Activated CD4-positive, alpha-beta T cell treated with anti-CD3 and anti-CD28 coated beads for 36 hours (primary cell): ENCODE results near the gene RAVER2. TPM values are rescaled to one million over a fixed set of nuclear protein-coding genes. Genes with fewer than 3 reads are reported as not detected.
A peak's percentile ranks its signal among the peaks of the same experiment; 100 is the strongest.
"Not testable (repeated sequence)": the region's sequence is repeated elsewhere in the genome, so short reads cannot be mapped to it uniquely, and the experiment has no call there.

Experiments
- ATAC-seq: fragments of 200-7000 bp; cut with Tn5 transposase; one replicate; pipeline ENCODE4 v1.10.0; 2021; ENCODE audit warnings: mild to moderate bottlenecking, moderate library complexity
- CTCF ChIA-PET: fragments of 350-600 bp; sonication (Branson Sonifier 250); formaldehyde crosslinking; loops from one replicate; lab custom pipeline; 2021; ENCODE audit warnings: antibody characterized with exemption; lab: Charles Lee
- POLR2A ChIA-PET: fragments of 350-600 bp; sonication (Branson Sonifier 250); formaldehyde crosslinking; loops from one replicate; lab custom pipeline; 2021; ENCODE audit warnings: antibody characterized with exemption, inconsistent platforms; lab: Charles Lee
- DNase-seq: peaks from one replicate; pipeline ENCODE4 v3.0.0-alpha.2; 2020
- H3K27ac Mint-ChIP-seq: one replicate; pipeline ENCODE4 v1.8.0; 2021; ENCODE audit warnings: mixed read lengths
- H3K27me3 Mint-ChIP-seq: one replicate; pipeline ENCODE4 v1.8.0; 2021; ENCODE audit warnings: mixed read lengths
- H3K36me3 Mint-ChIP-seq: one replicate; pipeline ENCODE4 v1.8.0; 2021; ENCODE audit warnings: low read depth, mixed read lengths
- H3K4me1 Mint-ChIP-seq: one replicate; pipeline ENCODE4 v1.8.0; 2021; ENCODE audit warnings: mixed read lengths
- H3K4me3 Mint-ChIP-seq: one replicate; pipeline ENCODE4 v1.8.0; 2021; ENCODE audit warnings: mild to moderate bottlenecking, moderate library complexity, mixed read lengths
- H3K9me3 Mint-ChIP-seq: one replicate; pipeline ENCODE4 v1.8.0; 2021; ENCODE audit warnings: low read depth, mixed read lengths
- intact Hi-C, 2 experiments: fragments of 100-400 bp; cut with DNase I in 1 of 2; cut with micrococcal nuclease in 1 of 2; formaldehyde crosslinking; loops; one replicate each; pipeline versions ENCODE4 v1.14.2 to v1.15.1; 2022 to 2024; cut with DNase I, micrococcal nuclease
- total RNA-seq, 2 experiments: library from RNA; stranded (reverse); gene quantifications; one replicate each; pipeline ENCODE4 v1.2.3, GENCODE V29; 2021

Gene RAVER2
- total RNA-seq, 2 experiments from 2014 or later, result 3.2 to 3.6 TPM

- H3K27me3 Mint-ChIP-seq, result peaks cover 20% of the 10 kb centered on the region
- intact Hi-C loops, result no loop called here
- H3K9me3 Mint-ChIP-seq, result peaks cover 2% of the 10 kb centered on the region
- no peak for DNase-seq
- no peak for ATAC-seq
- no peak overlapping the region for H3K27ac Mint-ChIP-seq
- H3K4me3 Mint-ChIP-seq, result no peak overlapping the region
- CTCF ChIA-PET, result no interaction called here
- POLR2A ChIA-PET, result no interaction called here
- H3K36me3 Mint-ChIP-seq, result no peaks in the 10 kb centered on the region
- H3K4me1 Mint-ChIP-seq, result no peaks in the 10 kb centered on the region
Measured at GRCh38 chr1:64721576-64722145, 23.2 kb upstream of the RAVER2 start.

- Mint-ChIP-seq H3K4me3 (no peak overlapping the region), H3K4me1 (no peaks in the 10 kb centered on the region), H3K36me3 (no peaks in the 10 kb centered on the region), H3K27me3 (peaks cover 8% of the 10 kb centered on the region), H3K9me3 (no peaks in the 10 kb centered on the region), H3K27ac (no peak overlapping the region)
- ChIA-PET CTCF (no interaction called here), POLR2A (interaction anchor here (0.6 kb wide), 1 partner anchor 1286 kb away, joined by 7 read pairs; no protein-coding TSS in a partner anchor)
- no peak for ATAC-seq
- intact Hi-C loops, result no loop called here
- no peak for DNase-seq
Measured at GRCh38 chr1:64727861-64728260, 17.0 kb upstream of the RAVER2 start.

GRCh38 chr1:64733581-64734286, 11.1 kb upstream of the RAVER2 start:
- POLR2A ChIA-PET, result no interaction called here

GRCh38 chr1:64734287-64734652, 10.6 kb upstream of the RAVER2 start:
- intact Hi-C loops, result no loop called here
- Mint-ChIP-seq H3K27ac (no peak overlapping the region), H3K36me3 (no peaks in the 10 kb centered on the region), H3K4me1 (no peaks in the 10 kb centered on the region), H3K9me3 (no peaks in the 10 kb centered on the region), H3K27me3 (peaks cover 2% of the 10 kb centered on the region), H3K4me3 (no peak overlapping the region)
- ChIA-PET POLR2A (no interaction called here), CTCF (interaction anchor here (0.7 kb wide), 1 partner anchor 19 kb away, joined by 3 read pairs; no protein-coding TSS in a partner anchor)
- ATAC-seq (no peak), DNase-seq (no peak)

More at GRCh38 chr1:64733581-64734286, 11.1 kb upstream of the RAVER2 start:
- Mint-ChIP-seq H3K27ac (no peak overlapping the region), H3K27me3 (peaks cover under 1% of the 10 kb centered on the region), H3K4me1 (no peaks in the 10 kb centered on the region), H3K9me3 (no peaks in the 10 kb centered on the region), H3K36me3 (no peaks in the 10 kb centered on the region), H3K4me3 (no peak overlapping the region)
- DNase-seq (no peak), ATAC-seq (no peak)
- intact Hi-C loops, result no loop called here
- CTCF ChIA-PET, result no interaction called here

- ATAC-seq, H3K4me3 Mint-ChIP-seq, H3K27me3 Mint-ChIP-seq, H3K36me3 Mint-ChIP-seq, CTCF ChIA-PET, DNase-seq, H3K27ac Mint-ChIP-seq, POLR2A ChIA-PET, H3K9me3 Mint-ChIP-seq: not testable (repeated sequence)
- intact Hi-C loops, result loop anchor here in 1 of 2 experiments (10.0 kb wide), 2 partner anchors 224 to 324 kb away; partner anchors contain the start of gene JAK1
- H3K4me1 Mint-ChIP-seq, result peaks cover 12% of the 10 kb centered on the region
Measured at GRCh38 chr1:64740687-64741086, 4.2 kb upstream of the RAVER2 start.

- DNase-seq, result peak; percentile 10
- peak overlapping the region; percentile 57 for H3K27ac Mint-ChIP-seq
- POLR2A ChIA-PET, result no interaction called here
Measured at GRCh38 chr1:64743954-64744491, 852 bp upstream of the RAVER2 start.

GRCh38 chr1:64745181-64745985, 508 bp downstream of the RAVER2 start:
- H3K9me3 Mint-ChIP-seq, result no peaks in the 10 kb centered on the region
- ChIA-PET CTCF (interaction anchor here (0.8 kb wide), 1 partner anchor 255 kb away, joined by 3 read pairs; no protein-coding TSS in a partner anchor), POLR2A (no interaction called here)
- H3K4me1 Mint-ChIP-seq, result peaks cover 17% of the 10 kb centered on the region
- intact Hi-C loops, result loop anchor here (1.0 to 10.0 kb wide), 4 partner anchors 59 to 319 kb away; partner anchors contain the start of genes CACHD1 (in 1 of the 2) and JAK1 (in 1 of the 2)
- ATAC-seq, result peak; percentile 44
- no peaks in the 10 kb centered on the region for H3K36me3 Mint-ChIP-seq
- H3K4me3 Mint-ChIP-seq, result peak overlapping the region; percentile 76
- H3K27me3 Mint-ChIP-seq, result peaks cover 5% of the 10 kb centered on the region
- peak; percentile 31 for DNase-seq
- H3K27ac Mint-ChIP-seq, result peak overlapping the region; percentile 70

More at GRCh38 chr1:64743954-64744491, 852 bp upstream of the RAVER2 start:
- Mint-ChIP-seq H3K4me1 (peaks cover 17% of the 10 kb centered on the region), H3K36me3 (no peaks in the 10 kb centered on the region), H3K27me3 (peaks cover 7% of the 10 kb centered on the region), H3K4me3 (peak overlapping the region; percentile 68), H3K9me3 (no peaks in the 10 kb centered on the region)
- CTCF ChIA-PET, result interaction anchor here (0.6 to 0.7 kb wide), 2 partner anchors 618 to 715 kb away, joined by 3 read pairs; no protein-coding TSS in a partner anchor
- intact Hi-C loops, result loop anchor here (1.0 to 10.0 kb wide), 6 partner anchors 57 to 403 kb away; partner anchors contain the start of gene JAK1 (in 1 of the 2)
- ATAC-seq, result peak; percentile 1

- Mint-ChIP-seq H3K4me3 (peak overlapping the region; percentile 76), H3K4me1 (peaks cover 17% of the 10 kb centered on the region), H3K27me3 (peaks cover 5% of the 10 kb centered on the region), H3K36me3 (no peaks in the 10 kb centered on the region), H3K9me3 (no peaks in the 10 kb centered on the region), H3K27ac (no peak overlapping the region)
- ATAC-seq (no peak), DNase-seq (no peak)
- intact Hi-C loops, result loop anchor here (1.0 to 10.0 kb wide), 4 partner anchors 59 to 319 kb away; partner anchors contain the start of genes CACHD1 (in 1 of the 2) and JAK1 (in 1 of the 2)
- POLR2A ChIA-PET, result no interaction called here
- CTCF ChIA-PET, result interaction anchor here (0.7 to 1.0 kb wide), 5 partner anchors 44 to 477 kb away, joined by 3 to 5 read pairs (median 3); no protein-coding TSS in a partner anchor
Measured at GRCh38 chr1:64745986-64746940, 1.4 kb downstream of the RAVER2 start.

GRCh38 chr1:64748222-64748621, 3.3 kb downstream of the RAVER2 start:
- H3K9me3 Mint-ChIP-seq, result no peaks in the 10 kb centered on the region
- peaks cover 17% of the 10 kb centered on the region for H3K4me1 Mint-ChIP-seq
- intact Hi-C loops, result loop anchor here in 1 of 2 experiments (10.0 kb wide), 2 partner anchors 217 to 317 kb away; partner anchors contain the start of gene JAK1
- no peak overlapping the region for H3K27ac Mint-ChIP-seq
- ChIA-PET POLR2A (no interaction called here), CTCF (interaction anchor here (0.6 to 1.3 kb wide), 3 partner anchors 77 to 273 kb away, joined by 3 read pairs; no protein-coding TSS in a partner anchor)
- ATAC-seq (no peak), DNase-seq (no peak)
- peaks cover 3% of the 10 kb centered on the region for H3K27me3 Mint-ChIP-seq
- H3K36me3 Mint-ChIP-seq, result no peaks in the 10 kb centered on the region
- H3K4me3 Mint-ChIP-seq, result no peak overlapping the region

- Mint-ChIP-seq H3K4me3 (no peak overlapping the region), H3K4me1 (peaks cover 15% of the 10 kb centered on the region), H3K27ac (no peak overlapping the region), H3K27me3 (no peaks in the 10 kb centered on the region), H3K36me3 (no peaks in the 10 kb centered on the region), H3K9me3 (no peaks in the 10 kb centered on the region)
- ChIA-PET CTCF (interaction anchor here (0.6 to 1.3 kb wide), 3 partner anchors 76 to 272 kb away, joined by 3 read pairs; no protein-coding TSS in a partner anchor), POLR2A (no interaction called here)
- ATAC-seq, result no peak
- DNase-seq, result no peak
- intact Hi-C loops, result loop anchor here in 1 of 2 experiments (10.0 kb wide), 2 partner anchors 216 to 316 kb away; partner anchors contain the start of gene JAK1
Measured at GRCh38 chr1:64748706-64749105, 3.8 kb downstream of the RAVER2 start.
